NCI-H2107 treated with DMSO at 0.1 percent for 48 hours (cell line): ENCODE results near the gene AHNAK.
"Not testable (repeated sequence)": the region's sequence is repeated elsewhere in the genome, so short reads cannot be mapped to it uniquely, and the experiment has no call there.

Experiments
- DNase-seq: peaks from one replicate; lab custom pipeline; 2025; ENCODE audit not compliant: unreplicated experiment; lab: John Stamatoyannopoulos, UW

The AHNAK gene

DNA sequence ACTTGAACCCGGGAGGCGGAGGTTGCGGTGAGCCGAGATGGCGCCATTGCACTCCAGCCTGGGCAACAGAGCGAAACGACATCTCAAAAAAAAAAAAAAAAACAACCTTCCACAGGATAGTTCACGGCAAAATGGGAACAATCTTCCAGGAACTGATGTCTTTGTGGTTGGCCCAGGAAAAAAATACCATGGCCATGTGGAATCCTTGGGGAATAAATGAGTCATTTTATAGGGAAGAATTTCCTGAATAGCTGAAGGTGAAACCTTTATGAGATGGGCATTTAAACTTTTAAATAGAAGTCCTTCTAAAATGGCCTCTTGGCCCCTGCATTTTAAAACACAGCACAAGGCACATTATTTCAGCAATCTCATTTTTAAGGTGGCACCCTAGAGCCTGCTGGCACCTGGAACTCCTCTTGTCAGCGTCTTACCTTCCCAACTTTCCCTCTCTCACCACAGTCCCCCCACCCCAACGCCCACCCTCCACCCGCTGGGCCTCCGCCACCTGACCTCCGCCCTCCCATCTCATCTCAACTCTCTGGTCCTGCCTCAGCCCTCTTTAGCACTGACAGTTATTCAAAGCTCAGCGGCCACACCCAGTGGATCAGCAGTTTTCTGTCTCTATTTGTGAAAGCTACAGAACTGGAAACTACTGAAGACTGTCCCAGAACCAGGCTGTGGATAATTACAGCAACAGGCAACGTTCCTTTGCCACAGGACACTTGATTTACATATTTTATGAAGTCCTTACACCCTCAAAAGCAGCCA lies 84.7 kb downstream of the AHNAK start:
- DNase-seq = no peak

DNA sequence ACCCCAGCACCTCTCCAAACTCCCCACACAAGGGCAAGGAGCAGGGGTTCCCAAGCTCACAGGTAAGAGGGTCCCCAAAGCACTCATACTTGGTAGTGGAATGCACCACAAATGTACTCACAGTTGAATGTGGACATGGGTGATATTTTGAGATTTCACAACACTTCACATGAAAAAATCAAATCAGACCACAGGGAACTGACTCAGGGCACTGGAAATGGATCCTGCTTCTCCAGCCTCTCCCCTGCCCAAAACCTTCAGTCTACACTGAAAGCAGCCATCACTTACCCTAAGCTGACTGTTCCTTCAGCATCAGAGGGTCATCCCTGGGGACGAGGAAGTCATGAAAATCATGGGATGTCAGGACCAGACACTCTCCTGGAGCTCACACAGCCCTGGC lies 87.5 kb downstream of the AHNAK start:
- DNase-seq = no peak

DNA sequence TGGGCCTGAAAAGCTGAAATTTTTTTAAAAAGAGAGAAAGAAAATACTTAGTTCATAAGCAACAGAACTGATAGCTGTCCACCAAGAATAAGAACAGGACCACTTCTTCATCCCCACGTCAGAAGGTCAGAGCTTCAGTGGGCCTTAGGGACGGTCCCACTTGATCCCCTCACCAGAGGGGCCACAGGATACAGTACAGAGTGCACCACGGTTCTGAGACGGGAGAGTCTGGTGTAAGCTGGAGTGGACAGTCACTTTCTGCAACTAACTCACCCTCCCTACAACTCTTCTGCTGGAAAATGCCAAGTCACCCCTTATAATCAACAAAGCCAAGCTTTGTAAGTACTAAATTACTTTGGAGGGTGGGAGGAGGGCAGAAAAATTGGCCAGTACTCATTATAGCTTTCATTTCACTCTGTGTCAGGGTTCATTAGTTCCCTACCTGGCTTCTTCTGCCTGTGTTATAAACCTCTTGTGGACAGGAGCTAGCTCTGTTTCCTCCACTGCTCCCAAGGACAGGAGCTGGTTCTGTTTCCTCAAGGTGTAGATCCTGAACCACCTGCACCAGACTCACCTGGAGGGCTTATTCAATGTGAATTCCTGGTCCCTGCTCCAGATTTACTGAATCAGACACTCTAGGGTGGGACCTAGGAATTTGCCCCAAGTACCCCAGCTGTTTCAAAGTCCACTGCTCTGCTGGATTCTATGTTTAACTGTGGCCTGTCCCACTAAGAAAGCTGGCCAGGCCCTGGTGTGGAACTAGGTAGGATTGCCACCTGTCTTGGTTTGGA lies 88.2 kb downstream of the AHNAK start:
- no peak for DNase-seq

- no peak for DNase-seq
These were observed 89.1 kb downstream of the AHNAK start for GRCh38 chr11:62457478-62457877.

- peak; percentile 86 for DNase-seq
These were observed 90.0 kb downstream of the AHNAK start for GRCh38 chr11:62456630-62457029.

- DNase-seq = no peak
These were observed 93.7 kb downstream of the AHNAK start for GRCh38 chr11:62452839-62453468.

DNA sequence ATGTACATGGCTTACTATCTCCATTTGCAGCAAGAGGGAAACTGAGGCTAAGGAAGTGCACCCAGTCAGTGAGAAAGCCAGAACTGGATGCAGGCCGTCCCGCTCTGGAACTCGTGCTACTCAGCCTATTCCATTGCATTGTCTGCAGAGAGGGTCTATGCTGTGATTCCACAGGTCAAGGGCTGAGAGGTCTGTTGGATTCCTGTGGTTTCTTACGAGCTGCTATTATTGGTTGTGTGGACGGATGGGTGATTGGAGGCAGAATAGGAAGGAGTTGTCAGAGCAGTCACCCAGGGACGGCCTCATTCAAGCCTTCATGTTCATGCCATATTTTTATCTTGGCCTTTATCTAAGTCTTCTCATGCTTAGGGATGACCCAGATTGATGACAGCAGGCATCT lies 94.3 kb downstream of the AHNAK start:
- DNase-seq = no peak

DNA sequence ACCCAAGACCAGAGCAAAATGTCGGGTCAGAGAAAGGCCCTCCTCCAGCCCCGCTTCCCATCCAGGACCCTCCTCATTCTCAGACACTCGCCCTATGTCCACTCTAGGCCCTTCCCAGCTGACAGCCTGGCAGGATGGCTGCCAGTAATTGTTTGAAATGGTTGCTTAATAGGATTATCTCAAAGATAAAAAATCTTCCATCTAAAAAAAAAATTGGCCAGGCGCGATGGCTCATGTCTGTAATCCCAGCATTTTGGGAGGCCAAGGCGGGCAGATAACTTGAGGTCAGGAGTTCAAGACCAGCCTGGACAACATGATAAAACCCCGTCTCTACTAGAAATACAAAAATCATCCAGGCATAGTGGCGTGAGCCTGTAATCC lies 95.4 kb downstream of the AHNAK start:
- no peak for DNase-seq

- no peak for DNase-seq
These were observed 95.9 kb downstream of the AHNAK start for GRCh38 chr11:62450543-62451240.

- DNase-seq = not testable (repeated sequence)
These were observed 96.7 kb downstream of the AHNAK start for GRCh38 chr11:62449912-62450311.

DNA sequence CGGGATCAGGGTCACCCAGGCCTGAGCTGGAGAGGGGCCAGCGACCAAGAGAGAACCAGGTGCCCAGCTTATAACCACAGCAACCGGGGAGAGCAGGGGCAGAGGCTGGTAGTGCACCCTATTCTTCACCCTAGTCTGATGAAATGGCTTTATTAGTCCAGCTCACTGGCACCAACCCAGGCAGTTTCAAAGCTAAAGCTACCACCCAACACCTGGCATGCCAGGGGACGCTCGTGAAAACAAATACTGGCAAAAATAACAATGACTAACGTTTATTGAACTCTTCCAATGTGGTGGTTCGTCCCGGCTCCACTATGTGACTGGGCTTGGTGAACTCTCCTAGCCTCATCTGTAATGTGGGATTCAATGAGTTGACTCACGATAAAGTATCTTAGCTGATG lies 97.2 kb downstream of the AHNAK start:
- DNase-seq = peak; percentile 39

GRCh38 chr11:62446091-62446490 lies 100.5 kb downstream of the AHNAK start:
- no peak for DNase-seq

DNA sequence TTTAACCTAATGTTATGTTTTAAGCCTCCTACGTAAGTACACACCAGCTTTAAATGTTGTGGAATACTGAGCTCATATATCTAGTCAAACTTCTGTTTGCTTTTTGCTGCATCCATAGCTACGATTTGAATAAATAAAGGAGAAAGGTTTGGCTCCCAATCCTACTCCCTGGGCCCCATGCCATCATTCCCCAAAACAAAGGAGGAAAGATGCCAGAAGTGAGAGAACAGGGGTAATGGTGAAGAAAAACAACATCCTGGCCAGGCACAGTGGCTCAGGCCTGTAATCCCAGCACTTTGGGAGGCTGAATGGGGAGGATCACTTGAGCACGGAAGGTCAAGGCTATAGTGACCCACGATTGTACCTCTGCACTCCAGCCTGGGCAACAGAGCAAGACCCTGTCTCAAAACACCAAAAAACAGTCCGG lies 101.3 kb downstream of the AHNAK start:
- DNase-seq = no peak

DNA sequence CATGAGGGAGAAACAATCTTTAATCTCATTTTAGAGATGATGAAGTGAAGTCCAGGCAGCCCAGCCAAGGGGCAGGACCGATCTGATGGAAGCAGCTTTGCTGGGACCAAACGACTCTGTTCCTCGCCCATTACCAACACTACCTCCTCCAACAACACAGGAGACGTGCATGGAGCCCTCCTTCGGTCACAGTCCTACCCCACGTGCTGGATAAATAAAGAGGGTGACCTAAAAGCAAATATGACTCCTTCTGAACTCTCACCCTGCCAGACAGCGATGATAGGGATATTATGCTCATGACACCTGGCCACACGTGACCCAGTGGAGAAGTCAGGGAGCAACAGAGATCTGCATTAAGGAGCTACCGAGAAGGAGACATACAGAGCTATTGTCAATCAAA lies 101.8 kb downstream of the AHNAK start:
- no peak for DNase-seq

GRCh38 chr11:62444236-62444833 lies 102.3 kb downstream of the AHNAK start:
- DNase-seq = peak; percentile 53

DNA sequence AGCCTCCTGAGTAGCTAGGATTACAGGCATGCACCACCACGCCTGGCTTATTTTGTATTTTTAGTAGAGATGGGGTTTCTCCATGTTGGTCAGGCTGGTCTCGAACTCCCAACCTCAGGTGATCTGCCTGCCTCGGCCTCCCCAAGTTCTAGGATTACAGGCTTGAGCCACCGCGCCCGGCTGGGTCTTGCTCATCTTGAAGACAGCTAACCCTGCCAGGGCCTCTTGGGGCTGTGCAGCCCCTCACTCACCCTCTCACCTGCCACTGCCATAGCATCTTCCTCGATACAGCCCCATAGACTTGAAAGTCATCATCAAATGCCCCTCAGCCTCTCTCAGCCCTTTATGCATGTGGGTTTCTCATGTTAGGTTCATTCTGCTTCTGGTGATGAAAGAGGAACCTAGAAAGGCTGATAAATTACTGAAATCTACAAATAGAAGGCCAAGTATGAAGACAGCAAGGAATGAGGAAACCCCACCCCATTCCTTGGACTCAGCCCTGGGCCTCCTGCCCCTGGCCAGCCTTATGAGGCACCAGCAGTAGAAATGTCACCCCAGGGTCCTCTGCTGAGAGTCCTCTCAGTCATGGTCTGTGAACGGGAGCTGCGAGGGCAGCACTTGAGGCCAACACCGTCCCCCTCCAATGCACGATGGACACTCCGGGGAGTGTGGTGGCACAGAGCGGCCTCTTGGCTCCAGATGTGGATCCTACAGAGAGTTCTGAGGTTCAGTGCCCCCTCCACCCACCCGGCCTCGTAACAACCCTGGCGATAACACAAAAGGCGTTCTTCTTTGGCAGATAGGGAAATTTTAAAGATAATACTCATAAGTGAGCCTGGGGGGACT lies 103.0 kb downstream of the AHNAK start:
- DNase-seq = no peak

- no peak for DNase-seq
These were observed 106.6 kb downstream of the AHNAK start for GRCh38 chr11:62439785-62440602.

DNA sequence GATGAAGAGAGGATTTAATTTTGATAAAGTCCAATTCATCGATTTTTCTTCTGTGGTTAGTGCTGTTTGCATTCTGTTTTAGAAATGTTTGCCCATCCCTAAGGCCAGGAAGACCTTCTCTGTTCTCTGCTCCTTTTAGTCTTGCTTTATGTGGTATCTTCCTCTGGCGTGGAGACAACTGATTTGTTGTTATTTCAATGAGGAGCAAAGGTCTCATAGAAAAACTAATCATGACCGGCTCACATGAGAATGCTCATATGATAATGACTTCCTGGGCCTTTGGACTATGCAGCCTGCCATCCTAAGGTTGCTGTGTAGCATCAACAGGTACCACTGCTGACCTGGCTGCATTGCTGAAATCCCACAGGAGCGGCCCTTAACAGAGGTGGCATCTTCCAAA lies 108.0 kb downstream of the AHNAK start:
- DNase-seq = no peak

GRCh38 chr11:62437616-62438015 lies 109.0 kb downstream of the AHNAK start:
- DNase-seq = no peak
